ENCODE results near the gene KDM2A.
"Not testable (repeated sequence)": the region's sequence is repeated elsewhere in the genome, so short reads cannot be mapped to it uniquely, and the experiment has no call there.

Gene KDM2A

DNA sequence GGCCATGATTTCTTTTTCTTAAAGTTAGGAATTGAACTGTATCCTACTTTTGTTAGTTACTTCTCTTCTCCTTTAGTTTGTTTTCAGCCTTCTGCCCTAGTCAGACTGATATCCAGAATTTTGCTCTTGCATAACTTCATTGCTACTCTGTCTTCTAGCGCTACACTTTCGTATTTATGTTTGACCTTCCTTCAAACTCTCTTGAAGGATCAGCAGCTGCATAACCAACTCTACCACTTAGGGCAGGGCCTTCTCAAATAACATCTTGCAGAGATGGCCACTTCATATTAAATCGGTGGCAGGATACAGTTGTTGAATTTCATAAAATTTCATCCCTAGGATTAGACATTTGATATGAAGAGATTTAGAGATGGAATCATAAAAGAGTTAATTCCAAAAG is 43.9 kb downstream of the KDM2A start:
- no peaks in the 10 kb centered on the region for H3K9me3 ChIP-seq (ENCODE audit: severe bottlenecking)
- H3K27me3 ChIP-seq (ENCODE audit: insufficient read depth, low read depth, severe bottlenecking), result no peaks in the 10 kb centered on the region
- DNase-seq, result no peak
- H3K4me3 ChIP-seq (ENCODE audit: low read depth, low read length), result no peak overlapping the region
- H3K27ac ChIP-seq, result no peak overlapping the region
- no peak for TF ChIP-seq CTCF (IDR thresholded peaks at IDR 0.05; ENCODE audit: low read depth, low read length)
- H3K36me3 ChIP-seq, result peaks cover 19% of the 10 kb centered on the region

DNA sequence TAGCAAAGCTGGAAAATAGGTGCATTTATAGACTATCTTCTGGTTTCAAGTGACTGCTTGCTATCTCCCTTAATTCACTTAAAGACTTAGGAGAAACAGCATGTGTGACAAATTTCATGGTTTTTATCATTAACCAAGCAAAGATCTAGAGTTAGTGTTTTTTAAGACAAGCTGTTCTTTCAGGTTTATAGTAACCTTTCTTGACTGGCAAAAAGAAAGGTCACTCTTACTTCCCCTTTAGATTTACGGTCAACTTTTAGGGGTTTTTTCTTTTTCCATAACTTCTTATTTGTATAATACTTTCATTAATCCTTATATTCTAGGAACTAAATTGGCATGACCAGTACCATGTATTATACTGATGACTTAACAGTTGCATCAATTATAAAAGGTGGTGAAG is 46.6 kb downstream of the KDM2A start:
- H3K27ac ChIP-seq, result no peak overlapping the region
- no peaks in the 10 kb centered on the region for H3K9me3 ChIP-seq (ENCODE audit: severe bottlenecking)
- DNase-seq, result no peak
- H3K36me3 ChIP-seq, result peaks cover 19% of the 10 kb centered on the region
- H3K27me3 ChIP-seq (ENCODE audit: insufficient read depth, low read depth, severe bottlenecking), result no peaks in the 10 kb centered on the region
- H3K4me3 ChIP-seq (ENCODE audit: low read depth, low read length), result no peak overlapping the region
- no peak for TF ChIP-seq CTCF (IDR thresholded peaks at IDR 0.05; ENCODE audit: low read depth, low read length)

DNA sequence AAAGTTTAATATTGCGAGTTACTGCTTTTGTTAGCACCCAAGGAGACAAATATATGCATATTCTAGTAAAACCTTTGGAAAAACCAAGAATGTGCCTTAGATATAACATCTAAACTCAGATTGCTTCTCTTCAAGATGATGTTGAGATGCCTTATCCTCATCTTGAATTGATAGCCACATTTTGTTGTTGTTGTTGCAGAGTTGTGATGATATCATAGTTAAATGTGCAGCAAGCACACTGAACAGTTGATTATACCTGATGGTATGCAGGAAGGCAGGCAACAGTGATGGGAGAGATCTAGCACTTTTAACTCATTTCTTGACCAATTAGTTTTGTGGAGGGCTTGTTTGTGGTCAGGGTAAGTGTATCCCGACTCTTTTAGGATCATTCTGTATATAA is 48.0 kb downstream of the KDM2A start:
- Histone ChIP-seq H3K4me3 (ENCODE audit: low read depth, low read length) (no peak overlapping the region), H3K27ac (no peak overlapping the region), H3K9me3 (ENCODE audit: severe bottlenecking) (no peaks in the 10 kb centered on the region), H3K36me3 (peaks cover 18% of the 10 kb centered on the region), H3K27me3 (ENCODE audit: insufficient read depth, low read depth, severe bottlenecking) (no peaks in the 10 kb centered on the region)
- TF ChIP-seq CTCF (IDR thresholded peaks at IDR 0.05; ENCODE audit: low read depth, low read length), result no peak
- DNase-seq, result no peak

DNA sequence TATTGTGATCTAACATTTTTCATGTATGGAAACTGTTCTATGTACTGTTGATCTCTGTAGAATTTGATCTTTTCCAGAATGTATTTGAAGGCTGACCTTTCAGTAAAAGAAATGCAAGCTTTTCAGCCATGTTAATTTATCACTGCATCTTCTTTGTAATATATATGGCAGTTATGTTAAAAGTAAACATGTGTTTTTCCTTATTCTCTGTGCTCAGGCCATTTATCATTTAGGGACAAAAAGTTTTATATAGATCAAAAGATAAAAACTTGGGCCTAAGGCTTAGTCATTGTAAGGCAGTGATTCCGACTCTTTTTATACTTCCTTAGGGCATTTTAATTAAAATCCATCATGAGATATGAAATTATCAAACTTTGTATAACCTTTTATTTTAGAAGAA is 48.7 kb downstream of the KDM2A start:
- no peak for TF ChIP-seq CTCF (IDR thresholded peaks at IDR 0.05; ENCODE audit: low read depth, low read length)
- no peaks in the 10 kb centered on the region for H3K27me3 ChIP-seq (ENCODE audit: insufficient read depth, low read depth, severe bottlenecking)
- no peak overlapping the region for H3K27ac ChIP-seq
- H3K9me3 ChIP-seq (ENCODE audit: severe bottlenecking), result no peaks in the 10 kb centered on the region
- DNase-seq, result no peak
- peaks cover 15% of the 10 kb centered on the region for H3K36me3 ChIP-seq
- no peak overlapping the region for H3K4me3 ChIP-seq (ENCODE audit: low read depth, low read length)

DNA sequence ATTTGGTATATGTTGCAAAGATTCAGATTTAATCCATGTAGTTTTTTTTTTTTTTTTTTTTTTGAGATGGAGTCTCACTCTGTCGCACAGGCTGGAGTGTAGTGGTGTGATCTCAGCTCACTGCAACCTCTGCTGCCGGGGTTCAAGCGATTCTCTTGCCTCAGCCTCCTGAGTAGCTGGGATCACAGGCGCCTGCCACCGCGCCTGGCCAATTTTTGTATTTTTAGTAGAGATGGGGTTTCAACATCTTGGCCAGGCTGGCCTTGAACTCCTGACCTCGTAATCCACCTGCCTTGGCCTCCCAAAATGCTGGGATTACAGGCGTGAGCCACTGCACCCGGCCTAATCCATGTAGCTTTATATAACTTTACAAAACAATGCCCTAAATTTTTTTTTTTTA is 49.8 kb downstream of the KDM2A start:
- H3K27ac ChIP-seq; H3K4me3 ChIP-seq (ENCODE audit: low read depth, low read length); H3K27me3 ChIP-seq (ENCODE audit: insufficient read depth, low read depth, severe bottlenecking); H3K9me3 ChIP-seq (ENCODE audit: severe bottlenecking); DNase-seq: not testable (repeated sequence)
- H3K36me3 ChIP-seq, result peaks cover 17% of the 10 kb centered on the region

DNA sequence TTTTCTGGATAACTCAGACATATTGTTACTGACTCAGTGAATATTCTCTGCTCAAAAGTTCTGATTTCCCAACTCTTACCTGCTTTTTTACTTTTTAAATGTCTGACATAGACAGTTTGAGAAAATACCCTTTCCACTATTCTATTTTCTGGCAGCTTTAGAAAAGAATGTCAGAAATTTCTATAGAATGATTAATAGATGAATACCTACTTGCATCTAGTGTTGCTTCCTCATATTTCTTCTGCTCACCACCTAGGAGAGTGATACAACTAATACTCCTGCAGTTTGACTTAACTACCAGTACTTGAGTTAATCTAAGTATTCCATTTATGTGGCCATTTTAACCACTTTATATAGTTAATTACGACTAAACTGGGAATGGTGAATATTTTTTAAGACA is 55.2 kb downstream of the KDM2A start:
- Histone ChIP-seq H3K4me3 (ENCODE audit: low read depth, low read length) (no peak overlapping the region), H3K27ac (no peak overlapping the region), H3K9me3 (ENCODE audit: severe bottlenecking) (no peaks in the 10 kb centered on the region), H3K36me3 (peaks cover 29% of the 10 kb centered on the region), H3K27me3 (ENCODE audit: insufficient read depth, low read depth, severe bottlenecking) (no peaks in the 10 kb centered on the region)
- no peak for TF ChIP-seq CTCF (IDR thresholded peaks at IDR 0.05; ENCODE audit: low read depth, low read length)
- no peak for DNase-seq

Data from WERI-Rb-1 (cell line).